Mesenchymal stem cell (in vitro differentiated cells and primary cell): ENCODE data around the gene TTC7B.

Source experiments
- DNase-seq: peaks from one replicate; pipeline ENCODE4 v3.0.0-alpha.2; 2013
- H2AFZ ChIP-seq: one replicate; pipeline ENCODE4 v1.6.1; 2013; ENCODE audit warnings: low read depth, mild to moderate bottlenecking, control low read depth, inconsistent platforms, low read length, moderate library complexity
- H2AK5ac ChIP-seq: 2 replicates; pipeline ENCODE4 v1.6.1; 2013; ENCODE audit warnings: low read length, moderate library complexity, mild to moderate bottlenecking, inconsistent platforms; ENCODE audit not compliant: severe bottlenecking
- H2BK120ac ChIP-seq: one replicate; pipeline ENCODE4 v1.6.1; 2013; ENCODE audit warnings: low read depth, mild to moderate bottlenecking, inconsistent platforms, low read length, moderate library complexity
- H2BK12ac ChIP-seq, 2 experiments: one replicate each; pipeline ENCODE4 v1.6.1; 2013; ENCODE audit warnings: inconsistent platforms in 2 of 2, low read length in 2 of 2, mild to moderate bottlenecking in 2 of 2, moderate library complexity in 2 of 2, control low read depth in 1 of 2
- H2BK15ac ChIP-seq: one replicate; pipeline ENCODE4 v1.6.1; 2013; ENCODE audit warnings: mild to moderate bottlenecking, low read depth, inconsistent platforms; ENCODE audit not compliant: poor library complexity, severe bottlenecking
- H2BK5ac ChIP-seq: 2 replicates; pipeline ENCODE4 v1.6.1; 2013; ENCODE audit warnings: low read depth, mild to moderate bottlenecking, low read length, control low read depth, inconsistent platforms; ENCODE audit not compliant: poor library complexity, severe bottlenecking
- H3K14ac ChIP-seq, 2 experiments: one replicate each; pipeline ENCODE4 v1.6.1; 2013; ENCODE audit warnings: inconsistent platforms in 2 of 2, low read length in 2 of 2, control low read depth in 1 of 2, mild to moderate bottlenecking in 1 of 2, moderate library complexity in 1 of 2
- H3K18ac ChIP-seq, 2 experiments: one replicate each; pipeline ENCODE4 v1.6.1; 2013; ENCODE audit warnings: inconsistent platforms in 2 of 2, low read length in 2 of 2, control low read depth in 1 of 2, low read depth in 1 of 2, mild to moderate bottlenecking in 1 of 2
- H3K23ac ChIP-seq, 2 experiments: one replicate each; pipeline ENCODE4 v1.6.1; 2013; ENCODE audit warnings: inconsistent platforms in 2 of 2, low read length in 2 of 2, mild to moderate bottlenecking in 2 of 2, moderate library complexity in 2 of 2, control low read depth in 1 of 2
- H3K27ac ChIP-seq: 2 replicates; pipeline ENCODE4 v1.5.1; 2013; ENCODE audit warnings: mild to moderate bottlenecking, moderate library complexity, low read length, control low read depth, inconsistent platforms; ENCODE audit not compliant: poor library complexity, severe bottlenecking
- H3K27me3 ChIP-seq, 2 experiments: 2 replicates each; pipeline versions ENCODE4 v1.6.1 to v1.7.0; 2013; ENCODE audit warnings: low read length in 2 of 2, mild to moderate bottlenecking in 2 of 2, moderate library complexity in 2 of 2, control low read depth in 1 of 2, inconsistent platforms in 1 of 2; ENCODE audit not compliant: control insufficient read depth in 1 of 2, insufficient read depth in 1 of 2
- H3K36me3 ChIP-seq, 2 experiments: 2 replicates each; pipeline versions ENCODE4 v1.6.1 to v1.7.0; 2013; ENCODE audit warnings: low read length in 2 of 2, control low read depth in 1 of 2, inconsistent platforms in 1 of 2, low read depth in 1 of 2, mild to moderate bottlenecking in 1 of 2; ENCODE audit not compliant: insufficient read depth in 2 of 2, control insufficient read depth in 1 of 2
- H3K4ac ChIP-seq, 2 experiments: one replicate each; pipeline ENCODE4 v1.6.1; 2013; ENCODE audit warnings: inconsistent platforms in 2 of 2, low read length in 2 of 2, mild to moderate bottlenecking in 2 of 2, moderate library complexity in 2 of 2, control low read depth in 1 of 2, low read depth in 1 of 2
- H3K4me1 ChIP-seq: 2 replicates; pipeline ENCODE4 v1.6.1; 2013; ENCODE audit warnings: low read depth, low read length, control low read depth; ENCODE audit not compliant: control insufficient read depth, insufficient read depth
- H3K4me2 ChIP-seq: 2 replicates; pipeline ENCODE4 v1.6.1; 2013; ENCODE audit warnings: low read length, mild to moderate bottlenecking, inconsistent platforms; ENCODE audit not compliant: poor library complexity, severe bottlenecking
- H3K4me3 ChIP-seq, 2 experiments: 2 replicates each; pipeline versions ENCODE4 v1.5.1 to v1.7.0; 2013; ENCODE audit warnings: low read length in 2 of 2, mild to moderate bottlenecking in 2 of 2, control low read depth in 1 of 2, low read depth in 1 of 2; ENCODE audit not compliant: insufficient read depth in 1 of 2
- H3K79me1 ChIP-seq: replicated peaks from 2 replicates; pipeline ENCODE4 v1.6.1; 2013; ENCODE audit warnings: mild to moderate bottlenecking, control low read depth, low read length, inconsistent platforms; ENCODE audit not compliant: poor library complexity, severe bottlenecking
- H3K9ac ChIP-seq: 2 replicates; pipeline ENCODE4 v1.7.0; 2013; ENCODE audit warnings: mild to moderate bottlenecking, low read length, moderate library complexity
- H3K9me3 ChIP-seq: 2 replicates; pipeline ENCODE4 v1.7.0; 2013; ENCODE audit warnings: mild to moderate bottlenecking, low read length; ENCODE audit not compliant: control insufficient read depth
- H4K8ac ChIP-seq: one replicate; pipeline ENCODE4 v1.6.1; 2013; ENCODE audit warnings: inconsistent platforms, mild to moderate bottlenecking, low read length, moderate library complexity
- H4K91ac ChIP-seq: one replicate; pipeline ENCODE4 v1.6.1; 2013; ENCODE audit warnings: mild to moderate bottlenecking, low read length, inconsistent platforms
- WGBS: methylation state at CpG from one replicate; pipeline ENCODE4 v1.1.7; 2013; ENCODE audit warnings: mixed read lengths; 5-methylcytosine and 5-hydroxymethylcytosine counted together

Gene TTC7B

GRCh38 chr14:90578283-90578985 lies 237.8 kb downstream of the TTC7B start:
- Histone ChIP-seq H2AFZ (no peak overlapping the region), H3K79me1 (no peaks in the 10 kb centered on the region), H3K9ac (no peak overlapping the region), H2BK5ac (no peak overlapping the region), H2AK5ac (no peak overlapping the region), H3K27ac (no peak overlapping the region), H3K4me1 (peaks cover 10% of the 10 kb centered on the region), H3K23ac (no peak overlapping the region), H3K4me2 (no peak overlapping the region), H3K14ac (no peak overlapping the region), H4K8ac (no peak overlapping the region), H2BK15ac (no peak overlapping the region), H3K18ac (no peak overlapping the region), H3K4ac (no peak overlapping the region), H3K27me3 (no peaks in the 10 kb centered on the region), H3K4me3 (no peak overlapping the region), H3K36me3 (peaks cover 16 to 27% of the 10 kb centered on the region in 2 experiments), H2BK120ac (no peak overlapping the region), H3K9me3 (no peaks in the 10 kb centered on the region), H2BK12ac (no peak overlapping the region), H4K91ac (no peak overlapping the region)
- WGBS: 96% methylated on average over 17 of the region's 17 CpGs
- no peak for DNase-seq

- no peak overlapping the region for H2BK120ac ChIP-seq
- peaks cover 10% of the 10 kb centered on the region for H3K4me1 ChIP-seq
- no peaks in the 10 kb centered on the region for H3K79me1 ChIP-seq
- H2AFZ ChIP-seq: no peak overlapping the region
- no peak overlapping the region for H3K4me2 ChIP-seq
- H2BK15ac ChIP-seq: no peak overlapping the region
- no peak overlapping the region for H3K9ac ChIP-seq
- no peak overlapping the region for H4K8ac ChIP-seq
- H2BK5ac ChIP-seq: no peak overlapping the region
- DNase-seq: no peak
- H2BK12ac ChIP-seq: no peak overlapping the region
- H3K27me3 ChIP-seq: no peaks in the 10 kb centered on the region
- no peak overlapping the region for H3K18ac ChIP-seq
- no peak overlapping the region for H3K23ac ChIP-seq
- peaks cover 16 to 27% of the 10 kb centered on the region in 2 experiments for H3K36me3 ChIP-seq
- 97% methylated on average over 18 of the region's 18 CpGs for WGBS
- H3K4ac ChIP-seq: no peak overlapping the region
- no peak overlapping the region for H2AK5ac ChIP-seq
- no peaks in the 10 kb centered on the region for H3K9me3 ChIP-seq
- no peak overlapping the region for H3K4me3 ChIP-seq
- no peak overlapping the region for H4K91ac ChIP-seq
- H3K14ac ChIP-seq: no peak overlapping the region
- no peak overlapping the region for H3K27ac ChIP-seq
These were observed 238.5 kb downstream of the TTC7B start for GRCh38 chr14:90577661-90578282.

GRCh38 chr14:90576981-90577660 lies 239.1 kb downstream of the TTC7B start:
- no peak overlapping the region for H4K91ac ChIP-seq
- no peak overlapping the region for H3K4ac ChIP-seq
- no peak overlapping the region for H2BK5ac ChIP-seq
- peaks cover 13 to 24% of the 10 kb centered on the region in 2 experiments for H3K36me3 ChIP-seq
- no peaks in the 10 kb centered on the region for H3K9me3 ChIP-seq
- H3K27me3 ChIP-seq: no peaks in the 10 kb centered on the region
- H2BK15ac ChIP-seq: no peak overlapping the region
- H3K4me2 ChIP-seq: no peak overlapping the region
- H3K4me3 ChIP-seq: no peak overlapping the region
- DNase-seq: no peak
- no peak overlapping the region for H3K27ac ChIP-seq
- H3K4me1 ChIP-seq: peaks cover 10% of the 10 kb centered on the region
- no peak overlapping the region for H3K9ac ChIP-seq
- H3K18ac ChIP-seq: no peak overlapping the region
- H2AK5ac ChIP-seq: no peak overlapping the region
- H3K79me1 ChIP-seq: no peaks in the 10 kb centered on the region
- no peak overlapping the region for H4K8ac ChIP-seq
- 94% methylated on average over 21 of the region's 21 CpGs for WGBS
- no peak overlapping the region for H3K23ac ChIP-seq
- no peak overlapping the region for H2AFZ ChIP-seq
- no peak overlapping the region for H2BK12ac ChIP-seq
- no peak overlapping the region for H2BK120ac ChIP-seq
- H3K14ac ChIP-seq: no peak overlapping the region

GRCh38 chr14:90576581-90576980 lies 239.6 kb downstream of the TTC7B start:
- Histone ChIP-seq H4K91ac (no peak overlapping the region), H3K27me3 (no peaks in the 10 kb centered on the region), H3K4me1 (peaks cover 10% of the 10 kb centered on the region), H2AK5ac (no peak overlapping the region), H3K9ac (no peak overlapping the region), H2BK15ac (no peak overlapping the region), H3K4me3 (no peak overlapping the region), H3K9me3 (no peaks in the 10 kb centered on the region), H3K79me1 (no peaks in the 10 kb centered on the region), H3K36me3 (peaks cover 19 to 22% of the 10 kb centered on the region in 2 experiments), H3K27ac (no peak overlapping the region), H2AFZ (no peak overlapping the region), H2BK120ac (no peak overlapping the region), H3K23ac (no peak overlapping the region), H2BK12ac (no peak overlapping the region), H2BK5ac (no peak overlapping the region), H4K8ac (no peak overlapping the region), H3K4me2 (no peak overlapping the region), H3K18ac (no peak overlapping the region), H3K14ac (no peak overlapping the region), H3K4ac (no peak overlapping the region)
- 78% methylated on average over 2 of the region's 2 CpGs for WGBS
- no peak for DNase-seq
